DLD1 (cell line): ENCODE results near the gene PRKCQ.

ENCODE experiments used
- in situ Hi-C: cut with HindIII; loops from 2 replicates; pipeline ENCODE4 v1.10.0; 2017; ENCODE audit warnings: low sequenced_read_pairs

The PRKCQ gene

GRCh38 chr10:6409971-6410643 is 170.0 kb downstream of the PRKCQ start:
- in situ Hi-C loops: no loop called here

DNA sequence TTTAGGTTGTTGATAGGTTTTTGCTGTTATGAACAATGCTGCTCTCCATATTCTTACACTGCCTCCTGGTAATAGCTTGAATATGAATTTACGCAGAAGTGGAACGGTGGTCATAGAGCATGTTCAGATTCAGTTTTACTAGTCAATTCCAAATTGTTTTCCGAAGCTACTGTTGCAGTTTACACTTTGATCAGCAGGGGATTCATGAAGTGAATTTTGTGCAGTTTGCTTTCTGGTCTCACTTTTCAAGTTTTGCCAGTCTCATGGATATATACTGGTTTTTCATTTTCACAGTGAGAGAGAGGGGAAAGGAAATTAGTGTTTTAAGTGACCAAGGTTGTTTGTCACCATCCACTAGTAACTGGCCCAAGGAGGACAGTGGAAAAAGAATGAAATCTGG is 171.3 kb downstream of the PRKCQ start:
- in situ Hi-C loops: no loop called here

- in situ Hi-C loops: no loop called here
Measured at GRCh38 chr10:6407034-6407721, 172.9 kb downstream of the PRKCQ start.

GRCh38 chr10:6406220-6407033 is 173.6 kb downstream of the PRKCQ start:
- in situ Hi-C loops: no loop called here

GRCh38 chr10:6405713-6406112 is 174.4 kb downstream of the PRKCQ start:
- in situ Hi-C loops: no loop called here

DNA sequence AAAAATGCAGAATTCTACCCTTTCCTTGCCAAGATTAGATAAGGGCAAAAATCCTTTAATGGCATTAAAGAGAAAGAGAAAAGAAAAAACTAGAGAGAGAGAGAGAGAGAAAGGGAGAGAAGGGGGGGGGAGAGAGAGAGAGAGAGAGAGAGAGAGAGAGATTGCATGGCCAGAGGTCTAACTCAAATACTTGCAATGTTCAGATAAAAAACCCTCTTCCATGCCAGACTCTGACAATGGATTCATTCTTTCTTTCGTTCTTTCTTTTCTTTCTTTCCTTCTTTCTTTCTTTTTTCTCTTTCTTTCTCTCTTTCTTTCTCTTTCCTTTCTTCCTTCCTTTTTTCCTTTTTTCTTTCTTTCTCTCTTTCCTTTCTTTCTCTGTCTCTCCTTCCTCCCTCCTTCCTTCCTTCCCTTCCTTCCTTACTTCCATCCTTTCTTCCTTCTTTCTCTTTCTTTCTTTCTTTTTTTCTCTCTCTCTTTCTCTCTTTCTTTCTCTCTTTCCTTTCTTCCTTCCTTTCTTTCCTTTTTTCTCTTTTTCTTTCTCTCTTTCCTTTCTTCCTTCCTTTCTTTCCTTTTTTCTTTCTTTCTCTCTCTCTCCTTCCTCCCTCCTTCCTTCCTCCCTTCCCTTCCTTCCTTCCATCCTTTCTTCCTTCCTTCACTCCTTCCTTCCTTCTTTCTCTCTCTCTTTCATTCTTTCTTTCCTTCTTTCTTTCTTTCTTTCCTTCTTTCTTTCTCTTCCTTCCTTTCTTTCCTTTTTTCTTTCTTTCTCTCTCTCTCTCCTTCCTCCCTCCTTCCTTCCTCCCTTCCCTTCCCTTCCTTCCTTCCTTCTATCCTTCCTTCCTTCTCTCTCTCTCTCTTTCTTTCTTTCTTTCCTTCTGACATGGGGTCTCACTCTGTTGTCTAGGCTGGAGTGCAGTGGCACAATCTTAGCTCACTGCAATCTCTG is 175.7 kb downstream of the PRKCQ start:
- in situ Hi-C loops: no loop called here

- in situ Hi-C loops: no loop called here
Measured at GRCh38 chr10:6402960-6403359, 177.1 kb downstream of the PRKCQ start.

- in situ Hi-C loops: no loop called here
Measured at GRCh38 chr10:6402349-6402709, 177.7 kb downstream of the PRKCQ start.

DNA sequence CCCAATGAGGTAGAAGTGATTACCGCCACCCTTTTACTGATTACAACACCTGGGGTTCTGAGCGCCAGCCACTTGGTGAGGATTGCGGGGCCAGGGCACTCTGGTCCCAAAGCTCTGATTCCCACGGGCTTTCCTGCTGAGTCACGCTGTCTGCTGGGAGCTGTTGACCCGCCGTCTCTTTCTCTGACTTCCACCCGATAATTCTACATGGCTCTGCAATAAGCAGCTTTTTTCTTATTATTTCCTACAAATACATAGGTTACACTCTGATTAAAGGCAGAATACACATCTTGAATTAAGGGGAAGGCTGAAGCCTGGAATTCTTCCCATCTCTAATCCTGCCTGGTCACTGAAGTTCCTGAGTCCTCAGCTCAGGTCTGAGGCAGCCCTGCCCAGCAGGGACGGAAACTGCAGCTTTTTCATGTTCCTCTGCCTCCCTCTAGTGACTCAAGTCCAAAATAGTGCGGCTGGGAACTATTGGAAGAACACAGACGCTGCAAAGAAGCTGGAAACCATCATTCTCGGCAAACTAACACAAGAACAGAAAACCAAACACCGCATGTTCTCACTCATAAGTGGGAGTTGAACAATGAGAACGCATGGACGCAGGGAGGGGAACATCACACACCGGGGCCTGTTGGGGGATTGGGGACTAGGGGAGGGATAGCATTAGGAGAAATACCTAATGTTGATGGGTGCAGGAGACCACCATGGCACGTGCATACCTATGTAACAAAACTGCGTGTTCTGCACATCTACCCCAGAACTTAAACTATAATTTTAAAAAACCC is 178.3 kb downstream of the PRKCQ start:
- in situ Hi-C loops: no loop called here

DNA sequence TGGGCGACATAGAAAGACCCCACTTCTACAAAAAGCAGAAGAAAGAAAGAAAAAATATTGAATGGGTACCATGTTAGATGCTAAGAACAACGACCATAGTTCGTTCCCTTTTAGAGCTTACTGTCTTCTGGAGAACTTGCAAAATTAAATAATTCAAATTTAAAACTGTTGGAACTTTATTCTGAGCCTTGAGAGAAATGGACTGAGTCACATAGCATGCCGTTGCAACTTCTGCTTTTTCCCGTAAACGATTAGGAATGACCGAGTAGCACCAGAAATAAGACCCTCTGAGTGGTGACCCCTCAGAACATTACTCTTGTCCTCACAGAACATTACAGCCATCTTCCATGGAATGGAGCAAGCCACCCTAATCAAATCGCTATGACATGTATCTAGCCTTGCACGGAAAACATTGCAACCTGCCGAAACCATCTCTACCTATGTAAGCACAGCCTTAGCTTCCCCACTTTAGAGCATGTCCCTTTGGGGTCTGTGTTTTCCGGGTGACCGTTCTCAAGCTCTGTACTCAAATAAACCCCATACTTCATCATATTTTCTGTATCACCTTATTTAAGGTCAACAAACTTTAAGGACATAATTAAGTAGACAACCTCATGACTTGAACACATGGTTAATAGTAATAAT is 179.1 kb downstream of the PRKCQ start:
- in situ Hi-C loops: no loop called here

DNA sequence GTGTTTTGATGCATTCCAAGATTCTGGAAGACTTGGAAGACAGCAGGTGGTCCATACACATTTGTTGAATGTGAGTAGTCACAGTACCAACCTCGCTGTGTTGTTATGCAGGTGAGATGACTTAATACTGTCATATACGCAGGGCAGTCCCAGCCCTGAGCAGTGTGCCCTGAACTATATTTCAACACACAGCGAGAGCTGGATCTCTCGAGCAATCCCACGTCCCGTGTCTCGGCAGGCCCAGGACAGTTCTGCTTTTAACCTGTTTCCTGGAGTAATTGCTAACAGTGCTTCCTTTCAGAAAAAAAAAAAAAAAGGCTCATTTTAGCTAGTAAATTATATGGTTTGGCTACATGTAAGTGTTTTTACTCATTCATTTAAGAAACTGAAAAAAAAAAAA is 179.7 kb downstream of the PRKCQ start:
- in situ Hi-C loops: no loop called here

DNA sequence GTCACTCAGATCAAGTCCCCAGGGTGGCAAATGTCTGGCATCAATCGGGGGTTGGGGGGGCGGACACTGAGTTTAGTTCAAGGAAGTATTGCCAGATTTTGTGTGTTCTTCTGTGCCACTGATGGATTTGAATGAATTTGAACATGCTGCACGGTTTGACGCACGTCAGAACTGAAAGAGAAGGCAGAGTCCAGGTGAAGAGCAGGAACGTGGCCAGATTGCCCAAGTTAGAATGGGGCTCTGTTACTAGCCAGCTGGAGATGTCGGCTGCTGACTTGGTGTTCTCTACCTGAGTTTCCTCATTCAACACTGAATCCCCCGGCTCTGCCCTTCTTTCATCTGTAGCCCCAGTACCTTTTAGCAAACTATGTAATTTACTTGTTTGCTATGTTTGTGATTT is 180.2 kb downstream of the PRKCQ start:
- in situ Hi-C loops: no loop called here

GRCh38 chr10:6399231-6399741 is 180.8 kb downstream of the PRKCQ start:
- in situ Hi-C loops: no loop called here

- in situ Hi-C loops: no loop called here
Measured at GRCh38 chr10:6398399-6398798, 181.7 kb downstream of the PRKCQ start.

- in situ Hi-C loops: no loop called here
Measured at GRCh38 chr10:6396652-6397051, 183.4 kb downstream of the PRKCQ start.

- in situ Hi-C loops: no loop called here
Measured at GRCh38 chr10:6396226-6396625, 183.8 kb downstream of the PRKCQ start.

- in situ Hi-C loops: no loop called here
Measured at GRCh38 chr10:6395606-6396005, 184.5 kb downstream of the PRKCQ start.

GRCh38 chr10:6394084-6394483 is 186.0 kb downstream of the PRKCQ start:
- in situ Hi-C loops: no loop called here

DNA sequence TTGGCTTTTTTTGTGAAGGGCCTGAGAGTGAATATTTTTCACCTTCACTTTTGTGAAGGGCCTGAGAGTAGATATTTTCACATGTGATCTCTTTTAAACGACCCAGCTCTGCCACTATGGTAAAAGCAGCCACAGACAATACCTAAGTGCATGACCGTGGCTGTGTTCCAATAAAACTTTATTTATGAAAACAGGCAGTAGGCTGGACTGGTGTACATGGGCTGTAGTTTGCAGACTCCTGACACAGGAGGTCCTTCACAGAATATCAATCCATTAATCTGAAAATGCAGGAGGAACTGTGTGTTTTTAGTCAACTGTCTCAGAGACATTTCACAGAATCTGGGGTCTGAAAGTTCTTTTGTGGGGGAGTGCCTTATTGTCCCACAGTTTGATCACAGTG is 186.9 kb downstream of the PRKCQ start:
- in situ Hi-C loops: no loop called here
